ENCODE data around the gene TASP1. TPM values are rescaled to one million over a fixed set of nuclear protein-coding genes. Genes with fewer than 3 reads are reported as not detected.

Gene TASP1
- total RNA-seq, 4 donors from 2014 or later, result 6.6 to 21.5 (median 9.8) TPM

DNA sequence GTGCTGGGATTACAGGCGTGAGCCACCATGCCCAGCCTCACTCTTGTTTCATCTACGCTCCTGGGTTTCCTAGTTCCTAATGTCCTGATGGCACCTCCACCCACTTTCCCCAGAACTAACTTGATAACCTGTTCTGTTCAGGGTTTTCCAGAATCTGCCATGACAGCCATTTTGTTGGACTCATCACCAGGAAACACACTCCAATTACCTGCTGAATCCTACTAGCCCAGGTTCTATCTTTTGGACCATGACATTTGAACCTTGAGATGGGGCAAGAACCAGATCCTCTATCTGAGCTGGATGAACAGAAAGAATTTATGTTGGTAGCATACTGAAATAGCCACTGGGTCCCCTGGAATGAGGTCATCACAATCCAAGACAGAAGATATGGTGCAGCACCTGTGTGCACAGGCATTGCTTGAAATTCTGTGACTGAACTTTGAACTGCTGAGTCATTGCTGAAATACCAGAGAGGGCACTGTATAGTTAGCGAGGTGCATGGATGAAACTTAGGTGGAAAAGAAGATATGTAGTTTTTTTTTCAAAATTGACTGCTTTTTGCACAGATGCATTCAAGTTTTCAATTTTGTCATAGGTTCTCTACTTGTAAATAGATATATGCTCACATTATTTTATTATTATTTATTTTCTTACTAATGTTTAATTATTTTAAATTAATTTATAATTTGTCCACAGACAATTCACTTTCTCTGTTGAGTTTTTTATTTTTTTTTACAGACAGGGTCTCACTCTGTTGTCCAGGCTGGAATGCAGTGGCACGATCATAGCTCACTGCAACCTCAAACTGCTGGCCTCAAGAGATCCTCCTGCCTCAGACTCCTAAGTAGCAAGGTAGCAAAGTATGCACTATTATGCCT is 42.8 kb upstream of the TASP1 start:
- no peaks in the 10 kb centered on the region for H3K9me3 ChIP-seq
- no peaks in the 10 kb centered on the region for H3K36me3 ChIP-seq
- H3K4me1 ChIP-seq, result no peaks in the 10 kb centered on the region
- no peak overlapping the region for H3K27ac ChIP-seq
- no peak for TF ChIP-seq CTCF (IDR thresholded peaks at IDR 0.05)
- TF ChIP-seq POLR2A (IDR thresholded peaks at IDR 0.05), result no peak
- H3K27me3 ChIP-seq, result no peaks in the 10 kb centered on the region
- no peak overlapping the region for H3K4me3 ChIP-seq
- no peak for DNase-seq

DNA sequence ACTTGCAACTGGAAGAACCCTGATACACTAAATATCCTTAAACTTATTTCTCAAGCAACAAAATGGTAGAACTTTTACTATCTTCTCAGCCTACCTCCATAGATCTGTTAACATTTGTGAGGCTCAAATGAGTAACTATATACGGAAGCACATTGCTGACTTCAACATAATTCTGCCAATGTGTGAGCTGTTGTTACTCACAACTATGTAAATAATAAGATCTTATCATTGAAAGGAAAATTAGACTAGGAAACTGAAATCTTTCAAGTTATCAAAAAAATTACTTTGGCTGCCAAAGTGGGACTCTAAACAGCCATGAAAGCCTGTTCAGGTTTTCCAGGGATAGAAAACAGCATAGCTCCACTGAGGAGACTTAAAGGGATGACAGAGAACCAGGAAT is 40.2 kb upstream of the TASP1 start:
- TF ChIP-seq CTCF (IDR thresholded peaks at IDR 0.05) (no peak), POLR2A (IDR thresholded peaks at IDR 0.05) (no peak)
- H3K9me3 ChIP-seq, result no peaks in the 10 kb centered on the region
- no peak overlapping the region for H3K4me3 ChIP-seq
- no peaks in the 10 kb centered on the region for H3K36me3 ChIP-seq
- DNase-seq, result no peak
- no peaks in the 10 kb centered on the region for H3K4me1 ChIP-seq
- H3K27me3 ChIP-seq, result no peaks in the 10 kb centered on the region
- no peak overlapping the region for H3K27ac ChIP-seq

- no peaks in the 10 kb centered on the region for H3K27me3 ChIP-seq
- no peak overlapping the region for H3K4me3 ChIP-seq
- no peak overlapping the region for H3K27ac ChIP-seq
- TF ChIP-seq POLR2A (IDR thresholded peaks at IDR 0.05) (no peak), CTCF (IDR thresholded peaks at IDR 0.05) (no peak)
- H3K36me3 ChIP-seq, result no peaks in the 10 kb centered on the region
- H3K9me3 ChIP-seq, result no peaks in the 10 kb centered on the region
- no peaks in the 10 kb centered on the region for H3K4me1 ChIP-seq
- DNase-seq, result no peak
Observed at GRCh38 chr20:13677241-13677640, 38.5 kb upstream of the TASP1 start.

DNA sequence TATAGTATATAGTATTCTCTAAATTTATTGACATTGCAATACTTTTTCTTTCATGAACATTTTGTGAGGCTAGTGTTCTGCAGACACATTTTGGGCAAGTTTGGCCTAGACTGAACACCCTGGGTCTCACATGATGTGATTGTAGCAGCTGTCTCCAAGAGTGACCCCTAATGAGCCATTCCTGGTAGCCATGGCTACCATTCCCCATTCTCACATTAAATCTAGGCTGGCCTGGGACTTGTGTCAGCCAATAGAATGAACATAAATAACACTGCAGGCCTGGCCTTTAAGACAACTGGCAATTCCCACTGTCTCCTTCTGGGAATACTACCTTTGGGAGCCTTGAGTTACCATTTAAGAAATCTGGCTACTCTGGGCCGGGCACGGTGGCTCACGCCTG is 38.0 kb upstream of the TASP1 start:
- no peak overlapping the region for H3K4me3 ChIP-seq
- TF ChIP-seq POLR2A (IDR thresholded peaks at IDR 0.05) (no peak), CTCF (IDR thresholded peaks at IDR 0.05) (no peak)
- H3K27ac ChIP-seq, result no peak overlapping the region
- H3K9me3 ChIP-seq, result no peaks in the 10 kb centered on the region
- no peaks in the 10 kb centered on the region for H3K4me1 ChIP-seq
- DNase-seq, result no peak
- H3K36me3 ChIP-seq, result no peaks in the 10 kb centered on the region
- H3K27me3 ChIP-seq, result no peaks in the 10 kb centered on the region

GRCh38 chr20:13672690-13673089 is 34.0 kb upstream of the TASP1 start:
- no peak for TF ChIP-seq CTCF (IDR thresholded peaks at IDR 0.05)
- no peak for TF ChIP-seq POLR2A (IDR thresholded peaks at IDR 0.05)
- Histone ChIP-seq H3K4me1 (no peaks in the 10 kb centered on the region), H3K27ac (no peak overlapping the region), H3K9me3 (no peaks in the 10 kb centered on the region), H3K36me3 (no peaks in the 10 kb centered on the region), H3K27me3 (no peaks in the 10 kb centered on the region), H3K4me3 (no peak overlapping the region)
- DNase-seq, result no peak

All from Peyer's patch (tissue), 4 donors.